ENCODE results near the gene DPM1. TPM values are rescaled to one million over a fixed set of nuclear protein-coding genes. Genes with fewer than 3 reads are reported as not detected.

The DPM1 gene
- total RNA-seq (2014; rRNA removed; shearing (Covaris generic)): 87.7 and 102 TPM in 2 replicates
- polyA plus RNA-seq (2014; cell fraction: nucleus; rRNA removed): 114 and 185 TPM in 2 replicates

DNA sequence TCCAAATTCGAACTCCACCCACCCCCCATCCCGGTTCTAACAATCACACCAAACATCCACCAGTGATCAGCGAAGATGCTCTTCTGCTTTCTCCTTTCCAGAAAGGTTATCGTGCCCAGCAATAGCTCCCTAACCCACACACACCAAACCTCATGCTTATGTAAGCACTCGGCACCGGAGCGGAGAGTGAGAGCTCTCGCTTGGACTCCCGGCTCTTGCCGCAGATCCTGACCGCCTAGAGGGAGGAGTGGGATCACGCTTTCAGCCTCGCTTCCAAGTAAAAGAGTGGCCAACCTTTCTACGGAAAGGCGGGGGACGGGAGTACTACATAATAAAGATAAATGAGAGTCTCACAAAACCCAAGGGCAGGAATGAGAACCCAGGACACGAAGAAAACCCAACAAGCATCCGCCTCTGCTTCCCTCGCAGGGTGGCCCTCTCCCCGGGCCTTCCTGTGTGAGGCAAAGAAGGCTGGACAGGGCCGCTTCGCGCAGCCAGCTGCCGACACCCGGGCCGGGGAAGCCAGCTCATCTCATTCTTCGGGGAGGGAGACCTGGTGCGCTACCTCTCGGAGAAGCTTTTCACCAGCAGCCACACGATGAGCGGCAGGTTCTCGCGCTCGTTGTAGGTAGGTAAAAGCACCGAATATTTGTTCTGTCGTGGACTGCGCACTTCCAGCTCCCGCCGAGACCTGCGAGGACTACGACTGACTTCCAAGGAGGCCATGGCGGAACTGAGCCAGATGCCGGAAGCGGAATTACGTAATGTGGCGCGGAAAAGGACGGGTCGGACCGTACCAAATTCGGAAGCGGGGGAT is at the start of gene DPM1:
Gene DPM1, minus strand, starts transcription at position 735 of the 817 bp plus-strand sequence. Its CDS starts 9 bp downstream, at position 726.
- DNase-seq (ENCODE audit: extremely low read depth, low read depth): peak; percentile 80

- no peak for DNase-seq (ENCODE audit: extremely low read depth, low read depth)
Measured at GRCh38 chr20:51005214-51005613, 46.9 kb upstream of the DPM1 start.

GRCh38 chr20:51004781-51005180 is 46.4 kb upstream of the DPM1 start:
- DNase-seq (ENCODE audit: extremely low read depth, low read depth): no peak

GRCh38 chr20:51004305-51004727 is 46.0 kb upstream of the DPM1 start:
- no peak for DNase-seq (ENCODE audit: extremely low read depth, low read depth)

DNA sequence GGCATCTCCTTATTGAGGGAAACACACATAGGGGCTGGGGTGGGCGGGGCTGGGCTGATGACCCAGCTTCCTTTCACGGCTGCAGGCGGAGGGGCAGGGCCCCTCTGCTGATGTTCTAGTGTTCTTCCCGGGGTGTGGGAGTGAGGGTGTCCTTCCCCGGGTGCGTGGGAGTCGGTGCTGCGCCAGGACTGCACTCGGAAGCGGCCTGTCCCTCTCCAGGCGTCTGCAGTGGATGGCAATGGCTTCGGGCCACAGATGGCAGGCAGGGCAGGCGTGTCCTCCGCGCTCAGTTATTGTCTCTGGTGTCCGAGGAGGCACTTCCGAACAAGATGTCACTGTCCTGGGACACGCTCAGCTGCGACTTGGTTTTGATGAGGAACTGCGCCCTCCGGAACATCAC is 45.4 kb upstream of the DPM1 start:
- DNase-seq (ENCODE audit: extremely low read depth, low read depth): no peak

DNA sequence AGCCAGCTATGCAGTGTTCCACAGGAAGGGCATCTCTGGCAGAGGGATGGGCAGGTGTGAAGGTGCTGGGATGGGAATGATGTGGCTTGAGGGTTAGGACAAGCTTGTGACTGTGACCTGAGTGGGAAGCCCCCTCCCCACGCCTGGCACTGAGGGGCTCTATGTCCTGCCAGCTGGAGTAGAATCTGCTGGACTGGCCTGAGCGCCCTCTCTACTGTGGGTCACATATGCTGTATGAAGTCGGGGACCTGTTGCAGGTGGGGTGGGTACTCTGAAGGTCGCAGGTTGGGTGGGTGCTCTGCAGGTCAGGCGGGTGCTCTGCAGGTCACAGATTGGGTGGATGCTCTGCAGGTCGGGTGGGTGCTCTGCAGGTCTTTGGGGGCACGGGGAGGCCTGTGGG is 44.3 kb upstream of the DPM1 start:
- no peak for DNase-seq (ENCODE audit: extremely low read depth, low read depth)

- no peak for DNase-seq (ENCODE audit: extremely low read depth, low read depth)
Measured at GRCh38 chr20:51001430-51002265, 43.3 kb upstream of the DPM1 start.

GRCh38 chr20:50999355-50999754 is 41.0 kb upstream of the DPM1 start:
- DNase-seq (ENCODE audit: extremely low read depth, low read depth): no peak

DNA sequence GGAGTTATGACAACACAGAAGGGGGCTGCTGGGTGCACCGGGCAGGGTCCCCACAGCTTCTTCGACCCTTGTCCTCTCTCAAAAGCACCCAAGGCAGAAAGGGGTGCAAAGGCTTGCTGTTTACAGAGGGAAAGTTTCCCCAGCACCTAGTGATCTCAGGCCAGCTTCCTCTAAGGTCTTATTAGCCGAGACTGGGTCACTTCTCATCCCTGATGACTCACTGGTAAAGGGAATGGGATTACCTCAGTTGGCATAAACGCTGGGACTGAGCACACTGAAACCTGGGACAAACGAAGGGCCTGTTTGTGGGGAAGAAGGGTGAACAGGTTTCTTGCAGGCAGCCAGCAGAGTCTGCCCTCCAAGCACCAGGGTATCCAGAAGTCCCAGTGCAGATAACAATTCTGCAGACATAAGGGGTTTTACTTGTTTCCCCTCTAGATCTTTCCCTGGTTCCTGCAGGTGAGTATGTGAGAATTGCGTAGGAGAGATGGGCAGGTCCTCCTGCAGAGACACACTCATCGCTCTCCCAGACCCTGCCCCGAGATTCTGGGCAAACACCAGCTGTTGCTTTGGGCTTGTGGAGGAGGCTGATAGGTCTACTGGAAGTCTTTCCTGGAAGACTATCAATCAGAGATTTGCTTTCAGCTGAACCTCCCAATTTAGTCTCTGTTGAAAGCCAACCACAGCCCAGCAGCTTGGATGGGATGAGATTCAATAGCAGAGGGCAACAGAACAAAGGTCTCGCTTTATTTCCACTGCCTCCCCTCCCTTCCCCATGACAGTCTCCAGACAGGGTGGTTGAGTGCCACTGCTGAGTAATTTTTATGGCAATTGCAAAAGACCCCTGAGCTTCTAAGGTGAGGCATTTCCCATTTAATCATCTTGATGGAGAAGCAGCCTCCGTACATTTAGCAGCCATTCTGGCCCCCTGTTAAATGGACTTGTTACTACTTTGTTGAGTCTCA is 38.9 kb upstream of the DPM1 start:
- no peak for DNase-seq (ENCODE audit: extremely low read depth, low read depth)

- DNase-seq (ENCODE audit: extremely low read depth, low read depth): no peak
Measured at GRCh38 chr20:50995506-50995905, 37.2 kb upstream of the DPM1 start.

DNA sequence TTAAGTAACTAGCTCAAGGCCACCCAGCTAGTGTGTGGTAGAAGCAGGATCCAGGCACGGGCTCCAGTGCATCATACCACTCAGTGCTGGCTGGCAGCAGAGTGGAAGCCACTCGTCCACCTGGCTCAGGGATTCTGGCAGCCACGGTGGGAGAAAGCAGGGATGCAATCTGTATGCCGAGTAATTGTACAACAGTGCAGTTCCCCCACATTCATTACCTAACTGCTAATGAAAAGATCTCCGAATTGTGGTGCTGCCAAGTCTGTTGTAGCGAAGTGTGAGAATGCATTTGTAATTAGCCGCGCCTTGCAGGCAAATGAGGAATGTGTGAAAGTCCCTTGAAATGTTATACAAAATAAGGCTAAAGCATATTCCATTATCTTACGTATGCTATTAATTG is 35.5 kb upstream of the DPM1 start:
- DNase-seq (ENCODE audit: extremely low read depth, low read depth): no peak

DNA sequence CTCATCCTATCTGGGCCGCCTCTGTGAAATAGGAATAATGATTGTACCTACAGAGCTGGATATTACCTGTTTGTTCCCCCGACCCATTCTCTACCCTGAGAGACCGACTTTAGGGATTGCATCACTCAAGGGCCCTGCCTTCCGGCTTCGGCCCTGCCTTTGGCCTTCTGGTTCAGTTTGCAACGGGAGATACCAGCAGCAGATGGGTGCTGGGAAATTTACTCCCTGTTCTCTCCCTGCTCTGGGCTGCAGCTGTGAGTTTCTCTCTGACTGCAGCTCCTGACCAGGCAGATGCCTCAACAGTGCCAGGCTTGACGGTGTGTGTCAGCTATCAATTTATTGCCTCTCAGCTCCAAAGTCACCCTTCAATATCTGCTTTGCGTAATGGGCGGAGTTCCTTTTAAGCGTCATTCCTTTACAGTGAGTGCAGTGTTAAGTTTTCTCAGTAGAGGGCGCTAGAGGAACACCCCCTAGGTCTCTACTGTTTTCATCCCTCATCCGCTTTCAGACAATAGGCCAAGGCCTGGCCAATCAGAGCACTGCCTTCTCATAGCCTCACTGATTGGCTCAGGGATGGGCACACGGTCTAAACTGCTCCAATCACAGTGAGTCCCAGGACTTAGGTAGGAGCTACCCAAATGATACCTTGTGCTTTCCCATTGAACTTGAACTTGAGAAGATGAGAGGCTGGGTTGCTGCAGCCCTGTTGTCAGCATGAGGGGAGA is 34.6 kb upstream of the DPM1 start:
- peak; percentile 88 for DNase-seq (ENCODE audit: extremely low read depth, low read depth)

DNA sequence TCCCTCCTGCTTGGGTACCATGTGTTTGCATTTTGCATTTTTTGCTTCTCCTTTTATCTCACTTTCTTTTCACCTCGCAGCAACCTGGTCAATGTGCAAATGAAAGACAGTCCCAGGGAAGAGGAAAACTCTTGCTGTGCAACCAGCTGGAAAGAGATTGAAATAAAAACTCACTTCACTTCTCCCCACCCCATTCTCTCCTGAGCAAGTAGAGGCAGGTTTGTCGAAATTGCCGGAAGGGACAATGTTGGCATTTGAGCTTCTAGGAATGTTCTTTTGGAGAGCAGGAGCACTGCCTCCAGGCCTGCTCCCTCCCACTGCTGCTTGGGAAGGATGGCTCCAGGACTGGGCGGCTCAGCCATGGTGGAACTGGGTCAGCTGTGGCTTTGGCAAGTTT is 34.0 kb upstream of the DPM1 start:
- no peak for DNase-seq (ENCODE audit: extremely low read depth, low read depth)

- no peak for DNase-seq (ENCODE audit: extremely low read depth, low read depth)
Measured at GRCh38 chr20:50991076-50991475, 32.7 kb upstream of the DPM1 start.

DNA sequence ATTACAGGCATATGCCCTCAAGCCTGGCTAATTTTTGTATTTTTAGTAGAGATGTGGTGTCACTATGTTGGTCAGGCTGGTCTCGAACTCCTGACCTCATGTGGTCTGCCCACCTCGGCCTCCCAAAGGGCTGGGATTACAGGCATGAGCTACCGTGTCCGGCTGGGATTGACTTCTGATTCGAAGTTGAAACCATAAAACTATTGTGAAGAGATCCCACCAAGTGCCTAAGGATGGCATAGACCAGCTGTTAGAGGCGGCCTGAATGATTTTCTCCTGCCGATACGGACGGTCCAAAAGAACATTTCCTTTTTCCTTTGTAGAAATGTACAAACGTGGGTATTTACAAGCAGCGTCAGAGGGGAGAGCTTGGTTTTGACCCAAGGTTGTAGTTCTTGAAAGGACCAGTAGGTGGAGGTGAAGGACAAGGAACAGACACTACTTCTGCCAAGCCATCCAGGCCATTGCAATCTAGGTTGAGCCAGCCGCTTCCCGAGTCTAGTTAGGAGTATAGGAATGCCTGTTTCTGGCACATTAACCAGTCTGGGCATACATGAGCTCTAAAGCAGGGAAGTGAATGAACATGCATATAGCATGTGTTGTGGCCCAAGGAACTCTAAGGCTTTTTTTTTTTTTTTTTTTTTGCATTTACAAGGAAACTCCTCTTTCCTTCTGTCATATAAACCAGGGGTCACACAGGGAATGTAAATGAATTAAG is 29.3 kb upstream of the DPM1 start:
- peak; percentile 86 for DNase-seq (ENCODE audit: extremely low read depth, low read depth)

- no peak for DNase-seq (ENCODE audit: extremely low read depth, low read depth)
Measured at GRCh38 chr20:50983321-50983720, 25.0 kb upstream of the DPM1 start.

DNA sequence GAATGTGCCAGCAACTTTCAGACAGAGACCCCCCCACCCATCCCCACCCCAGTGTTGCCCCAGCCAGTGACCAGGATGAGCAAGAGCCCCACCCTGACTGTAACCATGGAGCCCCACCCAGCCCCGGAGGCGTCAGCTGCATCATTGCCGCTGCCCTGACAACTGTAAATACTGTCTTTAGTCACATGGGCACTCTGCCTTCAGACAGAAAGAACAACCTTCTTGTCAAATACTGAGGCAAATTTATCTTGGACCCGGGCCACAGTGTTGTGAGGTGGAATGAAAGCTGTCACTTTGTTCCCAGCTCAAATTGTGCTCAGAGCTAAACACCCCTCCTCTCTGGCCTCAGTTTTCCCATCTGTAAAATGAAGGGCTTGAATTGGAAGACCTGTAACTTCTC is 24.0 kb upstream of the DPM1 start:
- DNase-seq (ENCODE audit: extremely low read depth, low read depth): peak; percentile 83

DNA sequence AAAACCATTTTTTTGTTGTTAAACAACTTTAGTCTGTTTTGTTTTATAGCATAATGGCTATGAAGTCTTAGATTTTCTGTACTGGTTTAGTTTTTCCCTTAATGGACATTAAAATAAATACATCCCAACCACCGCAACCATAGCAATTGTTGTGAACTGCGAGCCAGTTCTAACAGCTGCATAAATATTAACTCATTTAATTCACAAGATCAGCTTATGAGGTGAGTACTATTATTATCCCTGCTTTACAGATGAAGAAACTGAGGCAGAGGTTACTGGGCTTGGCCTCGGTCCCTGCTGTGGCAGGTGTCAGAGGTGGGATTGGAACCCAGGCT is 23.3 kb upstream of the DPM1 start:
- DNase-seq (ENCODE audit: extremely low read depth, low read depth): no peak

Measured in NCI-H460 (cell line).